Ramos (cell line): ENCODE data around the gene SLC30A4.
"Not testable (repeated sequence)": the region's sequence is repeated elsewhere in the genome, so short reads cannot be mapped to it uniquely, and the experiment has no call there.

Source experiments
- in situ Hi-C: fragments of 300-500 bp; cut with MboI; formaldehyde crosslinking; loops from one replicate; pipeline ENCODE4 v1.14.3; 2022; ENCODE audit warnings: low sequenced_read_pairs; ENCODE audit not compliant: unreplicated experiment

SLC30A4 gene, protein sequence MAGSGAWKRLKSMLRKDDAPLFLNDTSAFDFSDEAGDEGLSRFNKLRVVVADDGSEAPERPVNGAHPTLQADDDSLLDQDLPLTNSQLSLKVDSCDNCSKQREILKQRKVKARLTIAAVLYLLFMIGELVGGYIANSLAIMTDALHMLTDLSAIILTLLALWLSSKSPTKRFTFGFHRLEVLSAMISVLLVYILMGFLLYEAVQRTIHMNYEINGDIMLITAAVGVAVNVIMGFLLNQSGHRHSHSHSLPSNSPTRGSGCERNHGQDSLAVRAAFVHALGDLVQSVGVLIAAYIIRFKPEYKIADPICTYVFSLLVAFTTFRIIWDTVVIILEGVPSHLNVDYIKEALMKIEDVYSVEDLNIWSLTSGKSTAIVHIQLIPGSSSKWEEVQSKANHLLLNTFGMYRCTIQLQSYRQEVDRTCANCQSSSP

DNA sequence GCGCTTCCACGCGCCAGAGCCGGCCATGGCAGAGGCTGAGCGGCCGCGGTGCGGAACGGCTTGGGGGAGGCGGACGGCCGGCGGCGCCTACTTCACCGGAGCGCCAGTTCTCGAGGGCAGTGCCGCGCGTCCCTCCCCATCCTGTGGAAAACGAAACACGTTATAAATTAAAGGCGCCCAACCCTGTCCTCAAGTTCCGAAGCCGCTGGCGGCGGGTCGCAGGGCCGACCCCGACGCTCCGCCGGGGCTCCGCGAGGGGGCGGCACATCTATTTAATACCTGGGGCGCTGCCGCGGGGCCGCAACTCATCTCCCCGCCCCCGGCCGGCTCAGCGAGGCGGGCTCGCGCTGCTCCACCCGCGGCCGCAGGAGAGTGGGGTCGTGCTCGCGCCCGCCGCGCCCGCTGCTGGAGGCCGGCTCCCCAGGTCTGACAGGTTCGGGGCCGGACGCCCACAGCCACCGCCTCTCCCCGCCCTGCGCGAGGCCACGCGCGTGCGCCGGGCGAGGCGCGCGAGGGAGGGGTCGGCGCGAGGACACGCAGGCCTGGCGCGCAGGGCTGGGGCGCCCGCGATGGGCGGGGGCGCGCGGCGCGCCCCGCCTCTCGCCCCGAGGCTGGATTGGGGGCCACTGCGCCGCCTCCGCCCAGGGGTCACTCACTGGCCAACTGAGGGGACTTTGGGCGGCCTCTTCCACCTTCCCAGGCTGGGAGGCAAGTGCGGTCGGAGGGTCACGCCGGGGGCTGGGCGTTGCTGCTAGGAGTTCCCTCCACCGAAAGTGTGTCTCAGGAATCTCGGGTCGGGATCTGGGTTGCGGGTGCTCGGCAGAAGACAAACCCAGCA lies at the start of gene SLC30A4:
TSS of gene SLC30A4 (minus strand) at position 428 of the 838 bp plus-strand sequence. CDS start at position 27, 401 bp downstream.
- in situ Hi-C loops, result no loop called here

DNA sequence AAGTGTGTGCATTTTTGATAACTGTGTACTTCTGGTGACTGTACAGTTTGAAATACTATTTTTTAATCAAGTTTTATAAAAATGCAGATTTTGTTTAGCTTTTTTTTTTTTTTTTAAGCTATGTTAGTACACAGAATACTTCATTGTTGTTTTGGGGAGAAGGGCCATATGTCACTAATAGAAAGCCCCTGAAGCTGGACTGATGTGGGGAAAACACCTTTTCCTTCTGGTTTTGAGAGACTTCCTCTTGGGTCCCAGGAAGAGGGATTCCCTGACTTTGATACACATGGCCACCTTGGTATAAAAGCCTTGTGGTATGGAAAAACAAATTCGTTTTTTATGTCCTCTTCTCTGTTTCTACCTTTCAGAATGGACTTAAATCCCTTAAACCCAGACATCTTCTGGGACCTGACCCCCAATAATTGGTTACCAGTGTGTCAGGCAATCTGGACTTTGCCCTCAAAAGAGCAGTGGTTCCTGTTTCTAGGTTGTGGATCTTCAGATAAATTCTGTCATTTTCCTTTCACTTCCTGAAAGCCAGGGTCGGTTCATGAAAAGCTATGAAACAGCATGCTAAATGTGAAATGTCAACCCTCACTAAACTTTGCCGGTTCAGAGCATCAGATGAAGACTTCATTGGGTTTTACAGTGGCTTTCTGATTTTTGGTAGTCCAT lies 33.5 kb upstream of the SLC30A4 start:
- in situ Hi-C loops, result loop anchor here (25.0 kb wide), 1 partner anchor 844 kb away; the partner anchor contains the start of genes B2M and PATL2

DNA sequence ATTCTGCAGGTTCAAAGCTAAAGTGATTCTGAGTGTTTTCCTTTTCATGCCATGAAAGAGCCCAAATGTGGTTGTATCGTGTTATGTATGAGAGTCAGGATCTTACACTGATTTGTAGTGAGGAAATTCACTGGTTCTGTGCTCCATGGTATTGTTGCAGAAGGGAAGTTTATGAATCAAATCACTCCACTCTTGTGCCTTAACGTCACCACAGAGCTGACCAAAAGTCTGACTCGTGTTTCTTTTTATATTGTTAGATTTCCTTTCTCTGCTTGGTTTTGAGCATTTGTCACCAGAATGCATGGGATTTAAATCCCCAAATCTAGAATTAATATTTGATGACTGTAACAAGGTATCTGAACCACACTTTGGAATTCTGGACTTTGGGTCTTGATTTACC lies 29.1 kb upstream of the SLC30A4 start:
- in situ Hi-C loops, result loop anchor here (25.0 kb wide), 1 partner anchor 839 kb away; the partner anchor contains the start of genes B2M and PATL2

DNA sequence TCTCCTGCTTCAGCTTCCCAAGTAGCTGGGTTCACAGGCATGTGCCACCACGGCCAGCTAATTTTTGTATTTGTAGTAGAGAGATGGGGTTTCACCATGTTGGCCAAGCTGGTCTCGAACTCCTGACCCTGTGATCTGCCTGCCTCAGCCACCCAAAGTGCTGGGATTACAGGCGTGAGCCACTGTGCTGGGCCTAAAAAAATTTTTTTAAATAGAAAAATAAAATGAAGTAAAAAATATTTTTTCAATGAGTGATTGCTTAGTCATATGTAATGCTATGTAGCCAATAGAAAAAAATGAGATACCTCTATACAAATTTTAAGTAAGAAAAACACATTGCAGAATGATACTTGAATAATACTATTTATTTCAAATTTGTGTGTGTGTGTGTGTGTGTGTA lies 27.9 kb upstream of the SLC30A4 start:
- in situ Hi-C loops, result loop anchor here (25.0 kb wide), 1 partner anchor 838 kb away; the partner anchor contains the start of genes B2M and PATL2

DNA sequence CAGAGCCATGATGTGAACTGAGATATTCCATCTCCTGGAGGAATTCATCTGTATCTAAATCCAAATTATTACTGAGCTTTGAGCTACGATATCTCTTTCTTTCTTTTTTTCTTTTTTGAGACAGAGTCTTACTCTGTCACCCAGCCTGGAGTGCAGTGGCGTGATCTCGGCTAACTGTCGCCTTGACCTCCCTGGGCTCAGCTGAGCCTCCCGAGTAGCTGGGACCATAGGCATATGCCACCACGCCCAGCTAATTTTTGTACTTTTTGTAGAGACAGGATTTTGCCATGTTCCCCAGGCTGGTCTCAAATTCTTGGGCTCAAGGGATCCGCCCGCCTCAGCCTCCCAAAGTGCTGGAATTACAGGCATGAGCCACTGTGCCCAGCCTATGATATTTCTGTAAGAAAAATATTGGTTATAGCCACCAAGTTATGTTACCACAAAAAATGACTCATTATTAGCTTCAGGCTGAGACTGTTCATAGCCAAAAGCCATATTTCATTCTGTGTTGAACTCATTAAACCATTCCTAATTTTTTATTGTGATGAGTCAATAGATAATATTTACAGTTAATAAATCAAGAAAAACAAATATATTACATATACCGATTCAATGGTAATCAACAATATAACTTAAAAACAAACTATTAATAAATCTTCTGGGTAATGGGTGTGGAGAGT lies 27.1 kb upstream of the SLC30A4 start:
- in situ Hi-C loops, result loop anchor here (25.0 kb wide), 1 partner anchor 837 kb away; the partner anchor contains the start of genes B2M and PATL2

DNA sequence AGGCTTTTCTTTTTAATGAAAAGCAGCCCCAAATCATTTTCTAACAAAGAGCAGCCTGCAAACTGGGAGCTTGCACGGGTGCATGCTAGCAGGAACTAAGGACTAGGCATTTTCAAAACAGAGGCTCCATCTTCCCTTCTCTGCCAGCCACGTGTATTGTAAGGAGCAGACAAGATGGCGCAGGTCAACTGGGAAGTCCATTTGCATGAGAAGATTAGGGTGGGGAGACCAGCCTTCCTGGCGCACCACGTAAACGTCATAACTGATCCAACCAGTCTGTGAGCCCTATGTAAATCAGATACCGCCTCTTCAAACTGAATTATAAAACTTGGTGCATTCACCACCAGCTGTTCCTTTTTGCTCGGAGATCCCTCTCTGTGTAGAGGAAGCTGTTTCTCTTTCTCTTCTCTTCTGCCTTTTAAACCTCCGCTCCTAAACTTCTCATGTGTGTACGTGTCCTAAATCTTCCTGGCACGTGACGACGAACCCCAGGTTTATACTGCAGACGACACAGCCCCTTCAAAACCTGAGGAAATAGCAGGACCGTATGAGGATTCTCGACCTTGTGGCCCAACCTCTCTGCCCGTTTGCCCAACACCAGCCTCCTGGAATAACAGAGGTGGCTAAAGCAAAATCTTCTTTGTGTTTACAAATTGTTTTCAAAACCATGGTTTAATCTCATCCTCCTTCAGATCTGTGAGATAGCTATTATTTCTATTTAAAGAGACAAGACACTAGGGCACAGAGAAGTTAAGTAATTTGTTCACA lies 26.4 kb upstream of the SLC30A4 start:
- in situ Hi-C loops, result no loop called here

DNA sequence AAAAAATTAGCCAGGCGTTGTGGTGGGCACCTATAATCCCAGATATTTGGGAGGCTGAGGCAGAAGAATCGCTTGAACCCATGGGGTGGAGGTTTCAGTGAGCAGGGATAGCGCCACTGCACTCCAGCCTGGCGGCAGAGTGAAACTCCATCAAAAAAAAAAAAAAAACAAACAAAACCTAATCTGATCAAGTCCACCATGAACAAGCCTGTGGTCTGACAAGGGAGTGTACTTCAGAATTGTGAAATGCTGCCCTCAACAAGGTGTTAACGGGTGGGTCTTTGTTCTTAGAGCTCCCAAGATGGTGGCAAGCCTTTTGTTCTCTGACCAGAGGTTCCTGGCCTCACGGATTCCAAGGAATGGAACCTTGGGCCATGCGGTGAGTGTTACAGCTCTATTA lies 24.2 kb upstream of the SLC30A4 start:
- in situ Hi-C loops, result no loop called here

DNA sequence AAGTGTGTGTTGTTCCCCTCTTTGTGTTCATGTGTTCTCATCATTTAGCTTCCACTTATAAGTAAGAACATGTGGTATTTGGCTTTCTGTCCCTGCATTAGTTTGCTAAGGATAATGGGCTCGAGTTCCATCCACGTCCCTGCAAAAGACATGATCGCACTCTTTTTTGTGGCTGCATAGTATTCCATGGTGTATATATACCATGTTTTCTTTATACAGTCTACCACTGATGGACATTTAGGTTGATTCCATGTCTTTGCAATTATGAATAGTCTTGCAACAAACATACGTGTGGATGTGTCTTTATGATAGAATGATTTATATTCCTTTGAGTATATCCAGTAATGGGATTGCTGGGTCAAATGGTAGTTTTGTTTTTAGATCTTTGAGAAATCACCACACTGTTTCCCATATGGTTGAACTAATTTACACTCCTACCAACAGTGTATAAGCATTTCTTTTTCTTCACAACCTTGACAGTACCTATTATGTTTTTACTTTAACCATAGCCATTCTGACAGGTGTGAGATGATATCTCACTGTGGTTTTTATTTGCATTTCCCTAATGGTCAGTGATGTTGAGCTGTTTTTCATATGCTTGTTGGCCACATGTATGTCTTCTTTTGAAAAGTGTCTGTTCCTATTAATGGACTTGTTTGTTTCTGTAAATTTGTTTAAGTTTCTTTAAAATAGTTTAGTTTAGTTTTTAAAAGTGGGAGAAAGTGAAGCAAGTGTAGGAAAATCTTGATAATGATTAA lies 21.9 kb upstream of the SLC30A4 start:
- in situ Hi-C loops, result no loop called here

DNA sequence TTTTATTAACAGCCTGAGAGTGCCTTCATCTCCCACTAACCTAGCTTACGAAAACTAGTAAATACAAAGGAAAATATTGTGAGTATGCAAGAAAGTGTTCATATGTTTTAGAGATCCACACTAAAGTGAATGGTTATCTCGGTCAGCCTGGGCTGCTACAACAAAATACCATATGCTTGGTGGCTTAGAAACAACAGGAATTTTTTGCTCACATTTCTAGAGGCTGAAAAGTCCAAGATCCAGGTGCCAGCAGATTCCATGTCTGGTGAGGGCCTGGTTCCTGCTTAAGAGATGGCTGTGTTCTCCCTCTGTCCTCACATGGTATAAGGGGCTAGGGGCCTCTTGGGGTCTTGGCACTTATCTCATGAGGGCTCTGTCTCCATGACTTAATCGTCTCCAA lies 20.5 kb upstream of the SLC30A4 start:
- in situ Hi-C loops, result no loop called here

DNA sequence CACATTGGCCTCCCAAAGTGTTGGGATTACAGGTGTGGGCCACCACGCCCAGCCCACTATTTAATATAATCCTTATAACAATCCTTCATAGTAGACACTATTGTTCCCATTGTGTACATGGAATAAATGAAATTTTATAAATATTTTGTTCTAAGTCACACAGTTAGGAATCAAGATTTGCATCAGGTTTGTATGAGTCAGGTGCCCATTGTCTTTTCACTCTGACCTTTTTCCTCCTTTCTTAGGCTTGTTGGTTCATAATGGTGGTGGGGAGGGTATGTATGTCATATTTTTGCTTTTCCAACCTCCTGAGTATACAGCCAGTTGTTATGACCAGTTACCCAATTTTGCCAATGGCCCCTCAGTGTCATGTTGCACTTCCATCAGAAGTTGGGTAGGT lies 18.0 kb upstream of the SLC30A4 start:
- in situ Hi-C loops, result no loop called here

DNA sequence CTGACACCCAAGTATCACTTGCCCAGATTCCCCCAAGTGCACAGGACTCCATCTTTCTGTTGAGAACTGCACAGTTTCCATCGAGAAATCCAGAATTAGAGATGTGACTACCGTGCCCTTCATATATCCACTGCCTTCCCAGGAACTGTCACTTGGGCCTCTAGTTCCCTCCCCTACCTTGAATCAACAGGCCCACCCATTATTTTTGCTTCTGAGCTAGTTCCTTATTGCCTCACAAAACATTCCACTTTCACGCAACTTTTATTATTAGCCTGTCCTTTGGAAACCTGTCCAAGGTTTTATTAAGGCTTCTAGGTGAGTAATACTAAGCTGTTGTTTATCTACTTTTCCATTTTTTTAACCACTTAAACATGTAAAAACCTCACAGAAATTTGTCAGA lies 17.1 kb upstream of the SLC30A4 start:
- in situ Hi-C loops, result no loop called here

DNA sequence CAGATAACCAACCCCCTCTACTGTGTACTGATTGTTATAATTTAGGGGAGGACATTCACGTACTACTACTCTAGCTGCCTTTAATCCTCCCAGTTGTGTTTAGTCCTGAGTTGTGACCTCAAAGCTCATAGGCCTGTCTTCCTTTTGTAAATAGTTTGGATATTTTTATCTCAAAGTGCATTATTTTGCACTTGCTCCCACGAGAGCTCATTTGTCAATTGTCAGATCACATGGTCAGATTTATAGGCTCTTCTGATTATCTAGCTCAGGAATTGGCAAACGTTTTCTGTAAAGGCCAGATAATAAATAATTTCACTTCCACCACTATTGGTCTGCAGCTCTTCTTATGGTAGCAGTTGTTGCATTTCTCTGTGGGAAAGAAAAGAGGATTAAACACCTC lies 14.4 kb upstream of the SLC30A4 start:
- in situ Hi-C loops, result no loop called here

DNA sequence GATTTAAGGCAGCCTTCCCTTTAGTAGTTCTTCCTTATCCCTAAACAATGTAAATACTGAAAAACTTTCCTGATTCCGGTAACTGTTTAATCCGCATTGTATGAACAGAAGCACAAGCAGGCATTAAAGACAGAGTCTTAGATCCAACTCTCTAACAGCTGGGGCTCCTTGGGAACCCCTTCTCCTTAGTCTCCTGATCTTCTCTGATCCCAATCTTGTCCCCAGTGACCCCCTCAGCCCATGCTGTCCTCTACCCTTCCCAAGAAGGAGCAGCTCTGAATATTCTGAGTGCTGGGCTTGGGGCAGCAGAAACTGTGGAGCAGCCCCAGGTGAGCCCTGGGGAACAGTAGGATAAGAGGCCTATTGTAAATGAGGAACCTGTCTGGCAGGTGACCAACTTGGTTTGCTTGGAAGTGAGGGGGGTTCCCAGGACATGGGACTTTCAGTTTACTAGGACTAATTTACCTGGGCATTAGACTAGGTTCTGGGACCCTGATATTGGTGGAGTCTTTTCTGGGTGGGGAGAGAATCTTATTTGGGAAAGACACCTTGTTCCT lies 13.0 kb upstream of the SLC30A4 start:
- in situ Hi-C loops, result no loop called here

DNA sequence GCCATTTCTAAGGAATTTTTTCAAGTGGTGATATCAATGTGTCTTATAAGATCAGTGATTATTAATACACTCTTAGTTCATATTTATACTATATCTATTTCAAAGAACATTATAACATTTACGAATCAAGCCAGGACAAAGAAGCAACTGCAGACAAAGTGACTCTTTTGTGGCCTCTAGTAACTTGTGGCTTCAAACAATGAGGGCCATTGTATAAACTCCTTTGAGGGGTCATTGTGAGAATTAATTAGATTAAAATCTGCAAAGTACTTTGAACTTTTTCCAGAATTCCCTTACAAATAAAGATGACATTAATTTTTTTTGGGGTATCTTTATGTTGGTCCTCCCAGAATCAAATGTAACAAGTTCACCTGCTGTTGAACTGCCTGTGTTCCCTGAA lies 12.3 kb upstream of the SLC30A4 start:
- in situ Hi-C loops, result no loop called here

DNA sequence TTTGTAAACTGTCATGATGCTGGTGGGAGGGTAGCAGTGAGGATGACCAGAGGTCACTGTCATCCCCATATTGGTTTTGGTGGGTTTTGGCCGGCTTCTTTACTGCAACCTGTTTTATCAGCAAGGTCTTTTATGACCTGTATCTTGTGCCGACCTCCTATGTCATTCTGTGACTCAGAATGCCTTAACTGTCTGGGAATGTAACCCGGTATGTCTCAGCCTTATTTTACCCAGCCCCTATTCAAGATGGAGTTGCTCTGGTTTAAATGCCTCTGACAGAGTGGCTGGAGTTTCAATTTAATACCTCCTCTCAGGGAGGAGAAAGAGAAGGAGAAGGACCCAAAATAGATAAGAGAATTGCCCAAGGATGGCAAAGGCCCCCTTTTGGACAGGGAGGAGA lies 10.3 kb upstream of the SLC30A4 start:
- in situ Hi-C loops, result not testable (repeated sequence)

DNA sequence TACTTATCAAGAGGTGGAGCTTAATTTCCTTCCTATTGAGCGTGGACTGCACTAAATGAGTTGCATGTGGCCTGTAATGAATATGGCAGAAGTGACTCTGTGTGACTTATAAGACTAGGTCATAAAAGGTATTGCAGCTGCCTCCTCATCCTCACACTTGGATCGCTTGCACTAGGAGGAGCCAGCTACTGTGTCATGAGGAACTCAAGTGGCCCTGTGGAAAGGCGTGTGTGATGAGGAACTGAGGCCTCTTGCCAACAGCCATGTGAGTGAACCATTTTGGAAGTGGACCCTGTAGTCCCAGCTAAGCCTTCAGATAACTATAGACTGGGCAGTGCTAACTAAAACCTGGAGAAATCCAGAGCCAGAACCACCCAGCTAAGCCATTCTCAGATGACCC lies 7.1 kb upstream of the SLC30A4 start:
- in situ Hi-C loops, result loop anchor here (5.0 kb wide), 1 partner anchor 83 kb away; no protein-coding TSS in a partner anchor

DNA sequence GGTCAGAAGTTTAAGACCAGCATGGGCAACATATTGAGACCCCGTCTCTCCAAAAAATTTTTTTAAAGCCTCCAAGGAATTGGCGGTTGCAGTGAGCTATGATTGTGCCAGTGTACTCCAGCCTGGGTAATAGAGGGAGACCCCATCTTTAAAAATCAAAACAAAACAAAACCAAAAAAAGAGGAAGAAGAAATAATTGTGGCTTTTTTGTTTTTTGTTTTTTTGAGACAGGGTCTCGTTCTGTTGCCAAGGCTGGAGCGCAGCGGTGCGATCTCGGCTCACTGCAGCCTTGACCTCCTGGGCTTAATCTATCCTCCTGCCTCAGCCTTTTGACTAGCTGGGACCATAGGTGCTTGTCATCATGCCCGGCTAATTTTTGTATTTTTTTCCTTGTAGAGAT lies 4.5 kb upstream of the SLC30A4 start:
- in situ Hi-C loops, result loop anchor here (5.0 kb wide), 1 partner anchor 85 kb away; no protein-coding TSS in a partner anchor

DNA sequence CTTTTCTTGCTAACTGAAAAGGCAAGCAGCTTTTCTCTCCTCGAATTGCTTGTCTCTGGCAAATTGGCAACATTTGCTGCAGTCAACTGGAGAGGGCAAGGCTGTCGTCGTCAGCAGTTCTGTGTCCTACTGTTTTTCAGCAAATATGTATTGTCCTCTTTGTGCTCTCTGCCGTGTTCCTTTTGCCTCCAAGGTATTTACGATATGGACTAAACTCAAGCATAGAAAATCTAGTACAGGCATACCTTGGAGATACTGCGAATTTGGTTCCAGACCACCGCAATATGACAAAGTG lies 558 bp upstream of the SLC30A4 start:
- in situ Hi-C loops, result no loop called here
